GM12892 (cell line): ENCODE results near the gene SSB.

ENCODE experiments used
- POLR2A ChIP-seq: IDR thresholded peaks from 2 replicates; pipeline ENCODE4 v1.6.1; 2011; ENCODE audit warnings: low read depth, low read length, control low read depth
- POLR2AphosphoS5 ChIP-seq: IDR thresholded peaks from 2 replicates; pipeline ENCODE4 v1.6.1; 2011; ENCODE audit warnings: low read depth, low read length, control low read depth
- TAF1 ChIP-seq: IDR thresholded peaks from 2 replicates; pipeline ENCODE4 v1.6.1; 2011; ENCODE audit warnings: low read depth, mild to moderate bottlenecking, control low read depth, low read length, borderline replicate concordance

GRCh38 chr2:169815849-169816248 is 17.2 kb downstream of the SSB start:
- TF ChIP-seq POLR2A: no peak
- TF ChIP-seq POLR2AphosphoS5: no peak
- no peak for TF ChIP-seq TAF1
